Activated naive CD4-positive, alpha-beta T cell (primary cell): ENCODE measurements around the gene USE1.

ENCODE experiments used
- DNase-seq, 4 experiments: peaks; one replicate each; lab custom pipeline; 2025; lab: John Stamatoyannopoulos, UW

USE1 gene

DNA sequence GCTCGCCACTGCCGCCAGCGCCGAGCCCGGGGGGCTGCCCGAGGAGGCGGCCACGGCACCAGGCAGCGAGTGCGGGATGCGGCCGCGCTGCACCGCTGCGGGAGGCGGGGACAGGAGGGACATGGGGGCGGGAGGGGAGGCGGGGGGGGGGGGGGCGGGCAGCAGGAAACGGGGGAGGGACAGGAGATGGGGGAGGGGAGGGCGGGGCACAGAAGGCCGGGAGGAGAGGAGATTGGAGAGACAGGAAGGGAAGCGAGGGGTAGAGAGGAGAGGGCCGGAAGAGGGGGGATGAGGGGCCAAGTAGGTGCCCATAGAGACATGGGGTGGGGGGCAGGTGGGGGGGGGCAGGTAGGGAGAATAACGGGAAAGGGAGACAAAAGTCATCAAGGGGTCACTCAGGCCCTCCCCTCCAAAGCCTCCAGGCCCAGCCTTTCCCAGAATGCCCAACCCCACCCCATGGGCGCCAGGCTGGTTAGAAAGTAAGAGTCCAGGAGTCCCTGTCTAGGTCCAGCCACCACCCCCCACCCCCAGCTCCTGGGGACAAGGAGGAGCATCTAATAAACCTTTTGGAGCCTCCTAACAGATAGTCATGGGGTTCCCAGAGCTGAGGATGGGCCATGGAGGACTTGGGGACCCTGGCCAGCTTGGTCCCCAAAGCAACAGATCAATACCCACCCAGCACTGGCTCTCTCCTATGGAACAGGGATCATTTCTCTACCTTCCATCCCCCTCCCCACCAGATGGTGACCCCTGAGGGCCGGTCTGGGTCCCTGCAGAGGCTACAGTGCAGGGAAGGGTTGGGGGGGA lies 21.0 kb downstream of the USE1 start:
- peak in 1 of 4 experiments; percentile 36 for DNase-seq

DNA sequence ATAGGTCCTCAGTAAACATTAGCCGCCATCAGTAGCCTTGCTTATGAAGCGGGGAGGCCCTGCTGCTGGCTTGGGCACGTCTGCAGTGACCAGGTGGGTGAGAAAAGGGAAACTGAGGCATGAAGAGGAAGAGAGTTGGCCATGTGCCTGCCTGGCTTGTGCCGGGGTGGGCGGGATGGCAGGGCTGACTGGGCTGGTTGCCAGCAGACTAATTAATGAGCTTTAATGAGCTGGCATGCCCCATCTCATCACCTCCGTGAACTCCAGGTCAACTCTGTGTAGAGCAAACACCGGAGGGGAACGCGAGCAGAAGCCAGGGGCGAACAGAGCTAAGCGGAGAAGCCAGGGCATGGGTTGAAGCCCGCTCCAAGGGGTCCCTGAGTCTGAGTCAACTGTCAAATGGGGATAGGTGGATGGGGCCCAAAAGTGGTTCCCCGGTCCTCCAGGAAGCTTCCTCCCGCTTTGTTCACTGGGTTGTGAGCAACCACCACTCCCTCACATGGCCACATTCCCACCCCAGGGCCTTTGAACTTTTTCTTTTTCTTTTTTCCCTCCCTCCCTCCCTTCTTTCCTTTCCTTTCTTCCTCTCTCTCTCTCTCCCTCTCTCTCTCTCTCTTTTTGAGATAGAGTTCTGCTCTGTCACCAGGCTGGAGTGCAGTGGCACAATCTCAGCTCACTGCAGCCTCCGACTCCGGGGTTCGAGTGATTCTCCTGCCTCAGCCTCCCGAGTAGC lies 21.8 kb downstream of the USE1 start:
- no peak for DNase-seq

GRCh38 chr19:17237747-17238706 lies 22.9 kb downstream of the USE1 start:
- DNase-seq = no peak

- DNase-seq = no peak
Measured at GRCh38 chr19:17240062-17240752, 25.1 kb downstream of the USE1 start.

- DNase-seq = no peak
Measured at GRCh38 chr19:17240826-17241399, 25.8 kb downstream of the USE1 start.

GRCh38 chr19:17242431-17243208 lies 27.5 kb downstream of the USE1 start:
- no peak for DNase-seq

GRCh38 chr19:17243211-17243829 lies 28.2 kb downstream of the USE1 start:
- DNase-seq = no peak

DNA sequence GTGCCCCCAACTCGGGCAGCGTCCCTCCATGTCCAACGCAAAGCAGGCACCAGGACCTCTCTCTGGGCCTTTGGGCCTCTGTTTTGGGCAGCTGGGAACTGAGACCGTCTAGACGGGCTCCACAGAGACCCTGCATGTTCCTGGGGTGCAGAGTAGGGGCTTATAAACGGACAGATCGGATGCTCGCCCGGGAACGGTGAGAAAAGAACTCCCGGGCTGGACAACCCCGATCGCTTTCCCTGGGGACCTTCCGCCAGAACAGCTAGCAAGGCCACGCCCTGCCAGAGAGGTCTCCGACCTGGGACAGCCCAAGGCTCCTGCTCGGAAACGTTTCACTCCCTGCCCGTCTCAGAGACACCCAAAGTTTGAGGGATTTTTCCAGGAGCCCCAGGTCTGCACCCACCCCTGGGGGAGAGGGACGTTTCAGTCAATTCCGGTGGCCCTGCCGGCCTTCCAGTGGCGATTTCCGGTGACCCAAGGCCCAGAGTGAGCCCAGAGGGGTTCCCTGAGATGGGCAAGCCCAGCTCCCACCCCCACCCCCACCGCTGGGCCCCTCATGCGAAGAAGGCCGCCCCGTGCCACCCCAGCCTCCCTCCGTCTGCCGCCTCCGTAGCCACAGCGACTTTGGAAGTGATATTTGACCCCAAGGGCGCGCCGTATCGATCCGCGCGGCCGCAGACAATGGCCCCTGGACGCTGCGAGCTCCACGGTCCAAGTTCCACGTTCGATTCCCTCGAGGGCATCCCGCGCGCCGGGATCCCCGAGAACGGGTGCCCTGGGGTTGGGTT lies 28.9 kb downstream of the USE1 start:
- DNase-seq = no peak

- DNase-seq = no peak
Measured at GRCh38 chr19:17244618-17245534, 29.7 kb downstream of the USE1 start.

DNA sequence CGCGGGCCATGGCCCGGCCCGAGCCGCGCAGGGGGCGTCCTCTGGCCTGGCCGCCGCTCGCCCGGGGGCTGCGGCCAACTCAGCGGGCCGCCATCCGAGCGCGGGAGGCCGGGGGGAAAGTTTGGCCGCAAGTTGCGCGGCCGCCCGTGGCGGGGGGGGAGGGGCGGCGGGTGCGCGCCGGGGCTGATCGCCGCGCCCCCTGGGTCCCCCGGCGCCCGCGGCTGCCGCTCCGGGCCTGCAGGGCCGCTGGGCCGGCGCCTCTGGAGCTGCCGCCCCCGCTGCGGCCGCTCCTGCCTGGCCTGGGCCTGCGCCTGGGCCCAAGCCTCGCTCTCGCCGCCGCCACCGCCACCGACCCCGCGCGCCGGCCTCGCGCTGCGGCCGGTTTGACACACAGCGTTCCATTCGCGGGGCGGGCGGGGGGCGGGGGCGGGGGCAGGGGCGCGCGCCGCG lies 30.4 kb downstream of the USE1 start, which contains the start of gene NR2F6:
Gene NR2F6, minus strand, starts transcription at position 385 of the 450 bp plus-strand sequence. CDS start 699 bp downstream, outside the sequence.
- DNase-seq = no peak

GRCh38 chr19:17246681-17247425 lies 31.7 kb downstream of the USE1 start:
- DNase-seq = no peak

DNA sequence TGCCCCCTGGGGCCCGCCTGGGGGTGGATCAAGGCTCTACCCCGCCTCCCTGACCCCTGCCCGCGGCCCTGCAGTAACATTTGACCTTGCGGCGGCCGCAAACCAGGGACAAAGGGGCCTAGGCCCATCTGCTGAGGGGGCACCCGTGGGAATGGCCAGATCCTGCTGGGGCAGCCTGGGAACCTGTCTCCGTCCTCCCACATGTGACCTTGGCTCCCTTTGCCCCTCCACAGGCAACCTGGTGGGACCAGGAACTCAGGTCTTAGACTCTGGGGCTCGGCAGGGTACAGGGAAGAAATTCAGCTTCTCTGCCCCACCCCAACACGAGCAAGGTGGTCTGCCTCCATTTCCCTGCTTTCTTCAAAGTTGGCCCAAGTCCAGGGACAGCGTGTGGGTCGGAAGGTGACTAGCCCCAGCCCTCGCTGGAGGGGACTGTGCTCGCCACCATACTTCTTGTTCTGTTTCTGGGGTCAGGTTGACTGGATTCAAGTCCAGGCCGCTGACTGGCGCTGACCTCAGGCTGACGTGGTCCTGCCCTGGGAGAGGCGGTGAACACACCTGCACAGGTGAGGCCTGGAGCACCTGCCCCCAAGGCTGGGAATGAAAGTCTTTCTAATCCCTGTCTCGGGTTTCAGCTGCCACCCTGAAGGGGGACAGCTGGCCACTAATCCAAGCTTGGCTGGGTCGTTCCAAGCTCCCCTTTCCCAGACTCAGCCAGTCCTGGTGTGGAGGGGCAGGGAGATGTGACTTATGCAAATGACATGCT lies 33.0 kb downstream of the USE1 start:
- DNase-seq = no peak

GRCh38 chr19:17249887-17250548 lies 34.9 kb downstream of the USE1 start:
- no peak for DNase-seq

GRCh38 chr19:17254636-17255035 lies 39.5 kb downstream of the USE1 start:
- no peak for DNase-seq

DNA sequence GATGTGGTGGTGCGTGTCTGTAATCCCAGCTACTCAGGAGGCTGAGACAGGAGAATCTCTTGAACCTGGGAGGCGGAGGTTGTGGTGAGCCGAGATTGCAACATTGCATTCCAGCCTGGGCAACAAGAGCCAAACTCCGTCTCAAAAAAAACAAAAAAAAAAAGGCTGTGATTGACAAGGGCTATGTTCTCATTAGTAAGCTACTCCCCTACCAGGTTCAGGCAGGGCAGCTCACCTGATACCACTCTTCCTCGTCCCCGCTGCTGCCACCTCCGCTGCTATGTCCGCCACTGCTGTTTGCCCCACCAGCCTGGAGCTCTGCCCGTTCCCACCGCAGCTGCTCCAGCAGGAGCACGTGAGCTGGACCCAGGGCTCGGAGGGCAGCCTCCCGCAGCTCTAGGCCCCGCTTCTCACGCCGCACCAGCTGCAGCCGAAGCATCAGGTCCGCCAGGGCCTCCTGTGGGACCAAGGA lies 40.0 kb downstream of the USE1 start:
- DNase-seq = no peak

DNA sequence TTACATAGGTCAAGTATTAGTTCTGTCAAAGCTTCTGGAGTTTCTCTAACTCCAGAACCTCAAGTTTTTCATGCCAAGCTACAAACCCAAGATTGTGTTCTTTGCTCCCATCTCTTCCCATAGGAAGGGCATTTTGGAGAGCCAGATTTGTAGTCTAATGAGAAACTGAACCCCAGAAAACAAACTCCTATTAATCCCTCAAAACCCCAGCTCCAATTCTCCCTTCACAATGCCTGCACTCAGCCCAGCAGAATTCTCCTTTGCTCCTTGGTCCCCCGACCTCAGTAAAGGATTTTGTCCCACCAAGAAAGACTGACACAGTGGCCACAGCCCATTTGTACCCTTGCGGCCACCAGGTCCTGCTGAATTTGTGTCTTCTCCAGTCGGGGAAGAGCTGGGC lies 41.0 kb downstream of the USE1 start:
- no peak for DNase-seq
